ENCODE data around the gene RANBP10.

DNA sequence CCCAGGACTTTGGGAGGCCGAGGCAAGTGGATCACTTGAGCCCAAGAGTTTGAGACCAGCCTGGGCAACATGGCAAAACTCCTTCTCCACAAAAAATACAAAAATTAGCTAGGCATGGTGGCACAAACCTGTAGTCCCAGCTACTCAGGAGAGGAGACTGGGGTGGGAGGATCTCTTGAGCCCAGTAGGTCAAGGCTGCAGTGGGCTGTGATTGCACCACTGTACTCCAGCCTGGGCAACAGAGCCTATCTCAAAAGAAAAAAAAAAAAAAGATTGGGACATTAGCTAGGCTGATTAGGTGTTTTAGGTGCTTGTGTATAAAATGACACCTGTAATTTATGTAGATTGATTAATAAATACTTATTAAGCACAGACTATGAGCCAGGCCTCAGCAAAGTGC lies 97.3 kb downstream of the RANBP10 start:
- TF ChIP-seq, protein P1, sequence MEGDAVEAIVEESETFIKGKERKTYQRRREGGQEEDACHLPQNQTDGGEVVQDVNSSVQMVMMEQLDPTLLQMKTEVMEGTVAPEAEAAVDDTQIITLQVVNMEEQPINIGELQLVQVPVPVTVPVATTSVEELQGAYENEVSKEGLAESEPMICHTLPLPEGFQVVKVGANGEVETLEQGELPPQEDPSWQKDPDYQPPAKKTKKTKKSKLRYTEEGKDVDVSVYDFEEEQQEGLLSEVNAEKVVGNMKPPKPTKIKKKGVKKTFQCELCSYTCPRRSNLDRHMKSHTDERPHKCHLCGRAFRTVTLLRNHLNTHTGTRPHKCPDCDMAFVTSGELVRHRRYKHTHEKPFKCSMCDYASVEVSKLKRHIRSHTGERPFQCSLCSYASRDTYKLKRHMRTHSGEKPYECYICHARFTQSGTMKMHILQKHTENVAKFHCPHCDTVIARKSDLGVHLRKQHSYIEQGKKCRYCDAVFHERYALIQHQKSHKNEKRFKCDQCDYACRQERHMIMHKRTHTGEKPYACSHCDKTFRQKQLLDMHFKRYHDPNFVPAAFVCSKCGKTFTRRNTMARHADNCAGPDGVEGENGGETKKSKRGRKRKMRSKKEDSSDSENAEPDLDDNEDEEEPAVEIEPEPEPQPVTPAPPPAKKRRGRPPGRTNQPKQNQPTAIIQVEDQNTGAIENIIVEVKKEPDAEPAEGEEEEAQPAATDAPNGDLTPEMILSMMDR (IDR thresholded peaks at IDR 0.05; ENCODE audit: insufficient read depth, low read length, poor library complexity, severe bottlenecking): no peak
- TF ChIP-seq EZH2phosphoT487 (conservative IDR thresholded peaks at IDR 0.05; ENCODE audit: low read length): no peak
